HG03565 (cell line): Measurements from ENCODE around the gene CHST11.
"Not testable (repeated sequence)": the region's sequence is repeated elsewhere in the genome, so short reads cannot be mapped to it uniquely, and the experiment has no call there.

Source experiments
- ATAC-seq: cut with Tn5 transposase; IDR thresholded peaks from one replicate; pipeline ENCODE4 v1.9.1; 2021; ENCODE audit warnings: mild to moderate bottlenecking, moderate library complexity; ENCODE audit not compliant: unreplicated experiment

The CHST11 gene

DNA sequence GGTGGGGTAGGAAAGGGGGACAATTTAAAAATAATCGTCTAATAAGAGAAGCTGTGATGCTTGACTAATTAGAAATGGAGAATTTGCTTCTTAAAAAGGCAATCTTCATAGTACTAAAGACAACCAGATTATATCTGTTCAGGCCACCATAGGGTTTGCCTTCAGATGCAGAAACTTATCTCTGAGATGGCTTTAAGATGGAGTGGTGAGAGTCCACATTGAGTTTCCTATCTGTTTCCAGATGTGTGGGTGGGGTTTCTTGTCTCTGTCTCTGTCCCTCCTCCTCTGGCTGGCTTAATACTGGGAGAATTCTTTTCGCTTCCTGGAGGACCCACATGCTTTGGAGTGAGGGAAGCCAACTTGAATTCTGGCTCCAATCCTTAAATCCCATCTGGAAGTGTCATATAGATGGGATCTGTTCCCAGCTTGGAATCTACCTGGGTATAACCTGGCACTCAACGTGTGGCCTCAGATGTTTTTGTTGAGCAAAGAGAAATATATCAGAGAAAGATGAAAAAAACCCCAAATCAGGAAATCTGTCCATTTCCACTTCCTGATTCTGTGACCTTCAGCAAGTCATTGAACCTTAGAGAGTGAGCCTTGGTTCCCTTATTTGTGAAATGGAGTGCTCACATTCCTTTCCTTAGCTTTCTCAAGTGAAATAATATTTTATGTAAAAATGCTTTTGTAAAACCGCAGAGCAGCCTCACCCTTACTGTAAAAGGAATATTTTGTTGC, 66.4 kb downstream of the CHST11 start:
- ATAC-seq, result no peak

DNA sequence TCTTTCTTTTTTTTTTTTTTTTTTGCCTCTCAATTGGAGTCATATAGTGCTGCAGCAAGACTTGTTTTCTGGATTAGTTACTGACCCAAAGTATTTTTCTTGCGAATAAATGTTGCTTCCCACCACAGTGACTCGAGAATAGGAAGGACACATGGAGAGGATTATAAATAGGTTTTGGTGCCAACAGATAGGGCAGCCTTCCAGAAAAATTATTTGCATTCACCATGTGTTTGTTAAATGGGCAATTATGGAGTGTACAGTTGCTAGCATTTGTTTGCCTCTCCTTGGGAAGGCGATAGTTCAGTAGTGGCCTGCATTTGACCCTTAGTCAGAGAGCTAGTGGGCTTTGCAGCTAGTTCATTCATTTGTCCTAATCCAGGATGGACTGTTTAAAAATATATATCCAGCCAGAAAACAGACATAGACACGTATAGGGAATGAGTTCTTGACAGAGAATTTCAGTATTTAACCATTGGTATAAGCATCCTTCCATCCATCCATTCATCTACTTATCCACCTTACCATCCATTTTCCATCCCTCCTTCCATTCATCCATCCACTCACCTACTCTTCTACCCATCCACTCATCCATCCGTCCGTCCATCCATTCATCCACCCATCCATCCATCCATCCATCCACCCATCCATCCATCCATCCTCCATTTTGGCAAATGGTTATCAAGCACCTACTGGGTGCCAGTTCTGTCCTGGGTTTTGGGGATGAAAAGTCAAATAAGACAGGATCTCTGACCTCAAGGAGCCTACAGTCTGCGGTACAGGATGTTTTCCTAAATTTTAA, 67.5 kb downstream of the CHST11 start:
- ATAC-seq, result no peak

DNA sequence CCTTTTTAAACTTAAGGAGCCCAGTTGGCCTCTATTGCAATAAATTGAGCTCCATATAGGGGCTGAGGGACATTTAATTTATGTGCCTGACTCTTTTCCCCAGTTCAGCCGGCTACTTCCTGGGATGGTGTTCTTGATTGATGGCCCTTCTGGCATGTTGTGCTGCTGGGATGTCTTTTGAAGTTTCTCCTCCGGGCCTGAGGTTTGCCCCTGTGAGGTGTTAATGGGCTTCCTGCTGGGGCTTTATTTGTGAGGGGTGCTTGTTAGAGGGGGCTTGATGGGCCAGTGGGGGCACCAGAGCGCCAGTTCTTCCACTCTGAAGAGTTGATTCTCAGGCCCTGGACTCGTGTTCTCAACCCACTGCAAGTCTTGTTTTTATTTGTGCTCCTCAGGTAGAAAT, 69.6 kb downstream of the CHST11 start:
- no peak for ATAC-seq

DNA sequence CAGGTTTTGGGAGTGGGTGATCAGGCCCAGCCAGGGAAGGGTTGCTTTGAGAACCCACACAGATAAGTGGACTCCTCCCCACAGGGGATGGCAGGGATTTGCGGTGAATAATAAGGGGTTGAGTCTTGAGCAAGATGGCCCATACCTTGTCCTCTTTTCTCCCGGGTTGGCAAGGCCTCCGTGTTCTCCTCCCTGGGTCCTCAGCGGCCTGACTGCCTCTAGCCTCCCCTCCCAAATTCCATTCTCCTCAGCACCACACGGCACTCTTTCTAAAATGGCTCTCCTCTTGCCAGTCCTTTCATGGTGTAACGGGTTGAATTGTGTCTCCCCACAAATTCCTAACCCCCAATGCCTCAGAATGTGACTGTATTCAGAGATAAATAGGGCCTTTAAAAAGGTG, 70.0 kb downstream of the CHST11 start:
- no peak for ATAC-seq

- ATAC-seq, result not testable (repeated sequence)
Observed at GRCh38 chr12:104527653-104528052, 70.9 kb downstream of the CHST11 start.

DNA sequence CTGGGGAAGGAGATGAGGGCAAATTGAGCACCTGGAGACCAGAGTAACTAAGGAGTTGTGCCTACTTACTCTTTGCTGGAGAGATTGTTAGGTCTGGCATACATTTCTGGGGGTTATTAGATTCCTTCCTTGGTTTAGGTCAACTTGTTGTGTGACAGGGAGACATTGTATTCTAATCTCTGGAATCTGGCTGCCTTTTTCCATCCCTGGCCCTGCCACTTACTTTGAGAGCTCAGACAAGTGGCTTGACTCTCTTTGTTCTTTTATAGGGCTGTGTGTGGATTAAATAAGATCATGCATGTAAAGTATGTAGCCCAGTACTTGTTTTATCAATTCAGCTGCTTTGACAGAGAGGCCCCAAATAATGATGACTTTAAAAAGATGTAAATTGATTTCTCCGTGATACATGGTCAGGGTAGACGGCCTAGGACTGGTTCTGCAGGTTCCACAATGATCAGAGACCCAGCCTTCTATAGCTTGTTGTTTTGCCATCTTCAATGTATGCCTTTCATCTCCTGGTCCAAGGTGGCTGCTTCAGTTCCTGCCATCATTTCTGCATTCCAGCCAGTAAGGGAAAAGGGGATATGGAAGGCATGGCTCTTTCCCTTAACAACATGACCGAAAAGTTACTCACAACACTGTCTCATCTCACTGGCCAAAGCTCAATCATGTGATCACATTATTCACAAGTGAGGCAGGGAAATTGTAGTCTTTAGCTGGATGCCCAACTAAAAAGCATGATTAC, 72.6 kb downstream of the CHST11 start:
- ATAC-seq, result no peak

DNA sequence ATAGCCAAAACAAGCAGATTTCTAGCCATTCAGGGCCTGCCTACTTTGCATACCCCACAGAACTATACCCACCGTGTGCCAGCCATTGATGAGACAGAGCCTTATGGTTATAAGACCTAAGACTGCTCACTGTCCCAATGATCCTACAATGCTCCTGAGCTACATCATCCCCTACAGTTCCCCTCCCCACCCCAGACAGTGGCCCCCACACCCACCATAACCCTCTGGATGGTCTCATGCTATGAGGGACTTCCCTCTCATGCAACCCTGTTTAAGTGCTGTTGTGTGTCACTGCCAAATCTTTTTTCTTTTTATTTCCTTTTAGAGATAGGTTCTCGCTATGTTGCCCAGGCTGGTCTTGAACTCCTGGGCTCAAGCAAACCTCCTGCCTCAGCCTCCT, 75.9 kb downstream of the CHST11 start:
- ATAC-seq, result no peak

- no peak for ATAC-seq
Observed at GRCh38 chr12:104533134-104533533, 76.4 kb downstream of the CHST11 start.

- no peak for ATAC-seq
Observed at GRCh38 chr12:104534162-104534856, 77.6 kb downstream of the CHST11 start.

GRCh38 chr12:104534857-104535248, 78.1 kb downstream of the CHST11 start:
- ATAC-seq, result no peak

DNA sequence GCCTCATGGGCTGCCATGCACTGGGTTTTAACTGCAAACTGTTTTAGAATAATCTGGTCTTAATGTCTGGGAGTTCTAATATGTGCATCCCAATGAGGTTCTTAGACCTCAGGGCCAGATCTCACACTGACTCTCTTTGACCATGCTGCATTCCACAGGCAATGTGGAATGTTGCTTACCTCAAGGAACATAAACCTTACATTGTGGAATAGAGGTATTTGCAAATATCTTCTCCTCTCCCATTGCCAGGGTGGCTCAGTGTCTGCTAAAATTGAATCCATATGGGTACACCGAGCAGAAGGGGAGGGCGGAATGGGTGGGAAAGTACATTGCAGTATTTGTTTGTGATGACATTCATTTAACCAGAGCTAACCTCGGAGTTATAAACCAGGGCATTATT, 78.6 kb downstream of the CHST11 start:
- no peak for ATAC-seq

DNA sequence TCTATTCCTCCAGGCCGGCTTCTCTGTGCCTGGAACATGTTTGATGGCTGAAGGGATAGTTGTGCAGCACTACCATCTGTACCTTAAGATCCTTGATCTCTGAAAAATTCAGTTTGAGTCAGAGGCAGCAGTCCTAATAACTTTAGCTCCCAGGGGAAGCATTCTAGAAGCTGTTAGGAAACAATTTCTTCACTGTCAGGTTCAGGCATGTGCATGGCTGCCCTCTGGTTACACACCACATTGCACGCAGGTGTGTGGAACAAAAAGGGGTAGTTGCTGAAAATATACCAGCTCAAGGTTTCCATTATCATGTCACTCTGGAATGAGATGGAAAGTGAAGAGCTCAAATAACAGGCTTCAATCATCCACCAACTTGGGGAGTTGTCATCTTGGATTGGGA, 80.1 kb downstream of the CHST11 start:
- no peak for ATAC-seq

DNA sequence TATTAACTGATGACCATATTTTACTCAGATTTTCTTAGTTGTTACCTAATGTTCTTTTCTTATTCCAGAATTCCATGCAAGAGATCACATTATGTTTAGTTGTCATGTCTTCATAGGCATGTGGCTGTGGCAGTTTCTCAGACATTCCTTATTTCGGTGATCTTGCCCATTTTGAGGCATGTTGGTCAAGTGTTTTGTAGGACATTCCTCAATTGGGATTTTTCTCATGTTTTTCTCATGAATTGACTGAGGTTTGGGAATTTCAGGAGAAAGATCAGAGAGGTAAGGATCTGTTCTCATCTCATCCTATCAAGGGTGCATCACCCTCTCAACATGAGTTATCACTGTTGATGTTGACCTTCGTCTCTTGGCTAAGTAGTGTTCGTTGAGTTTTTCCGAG, 81.3 kb downstream of the CHST11 start:
- ATAC-seq, result no peak

DNA sequence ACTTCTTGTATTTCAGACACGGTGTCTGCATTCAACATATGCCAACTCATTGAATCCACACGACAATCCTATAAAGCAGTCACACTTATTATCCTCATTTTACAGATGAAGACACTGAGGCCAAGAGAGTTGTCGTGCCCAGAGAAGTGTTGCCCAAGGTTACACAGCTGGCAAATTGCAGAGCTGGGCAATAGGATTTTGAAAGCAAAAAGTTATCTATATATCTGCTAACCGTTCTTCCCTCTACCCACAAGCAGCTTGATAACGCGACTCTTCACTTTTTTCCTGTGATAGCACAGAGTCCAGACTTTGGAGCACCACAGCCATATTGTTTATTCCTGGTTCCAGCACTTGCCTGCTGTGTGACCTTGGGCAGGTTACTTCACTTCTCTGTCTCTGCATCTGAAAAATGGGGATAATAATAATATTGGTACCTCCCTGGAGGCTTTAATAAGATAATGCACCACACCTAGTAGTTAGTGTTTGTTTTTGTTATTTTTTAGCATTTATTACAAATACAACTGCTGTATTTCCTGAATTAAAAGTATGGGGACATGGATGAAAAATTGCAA, 82.2 kb downstream of the CHST11 start:
- ATAC-seq, result no peak

- ATAC-seq, result no peak
Observed at GRCh38 chr12:104544836-104545235, 88.1 kb downstream of the CHST11 start.

- ATAC-seq, result no peak
Observed at GRCh38 chr12:104546575-104546974, 89.8 kb downstream of the CHST11 start.

- no peak for ATAC-seq
Observed at GRCh38 chr12:104547235-104547634, 90.5 kb downstream of the CHST11 start.

DNA sequence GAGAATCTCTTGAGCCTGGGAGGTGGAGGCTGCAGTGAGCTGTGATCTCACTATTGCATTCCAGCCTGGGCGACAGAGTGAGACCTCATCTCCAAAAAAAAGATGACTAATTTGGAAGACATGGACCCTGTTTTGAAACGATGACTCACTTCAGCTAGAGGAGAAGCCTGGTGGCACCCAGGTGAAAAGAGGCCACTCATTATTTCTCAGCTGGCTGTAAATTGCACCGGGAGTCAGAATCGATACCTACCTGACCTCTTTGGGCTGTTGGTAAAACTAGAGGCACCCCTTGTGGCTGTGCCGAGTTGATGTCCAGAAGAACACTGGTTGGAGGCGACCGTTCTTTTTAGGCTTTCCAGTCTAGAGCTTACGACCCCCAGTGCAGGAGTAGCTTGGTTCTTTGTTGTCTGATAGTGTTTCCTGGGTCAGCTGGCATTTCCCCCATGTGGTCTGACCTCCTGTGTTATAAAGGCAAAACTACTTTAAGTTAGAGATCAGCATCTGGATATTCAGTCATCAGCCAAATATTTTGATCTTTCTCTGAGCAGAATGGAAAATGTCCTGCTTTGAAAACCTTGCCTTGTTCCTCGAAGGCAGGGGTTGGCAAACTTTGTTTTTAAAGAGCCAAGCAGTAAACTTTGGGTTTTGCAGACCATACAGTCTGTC, 93.2 kb downstream of the CHST11 start:
- no peak for ATAC-seq

DNA sequence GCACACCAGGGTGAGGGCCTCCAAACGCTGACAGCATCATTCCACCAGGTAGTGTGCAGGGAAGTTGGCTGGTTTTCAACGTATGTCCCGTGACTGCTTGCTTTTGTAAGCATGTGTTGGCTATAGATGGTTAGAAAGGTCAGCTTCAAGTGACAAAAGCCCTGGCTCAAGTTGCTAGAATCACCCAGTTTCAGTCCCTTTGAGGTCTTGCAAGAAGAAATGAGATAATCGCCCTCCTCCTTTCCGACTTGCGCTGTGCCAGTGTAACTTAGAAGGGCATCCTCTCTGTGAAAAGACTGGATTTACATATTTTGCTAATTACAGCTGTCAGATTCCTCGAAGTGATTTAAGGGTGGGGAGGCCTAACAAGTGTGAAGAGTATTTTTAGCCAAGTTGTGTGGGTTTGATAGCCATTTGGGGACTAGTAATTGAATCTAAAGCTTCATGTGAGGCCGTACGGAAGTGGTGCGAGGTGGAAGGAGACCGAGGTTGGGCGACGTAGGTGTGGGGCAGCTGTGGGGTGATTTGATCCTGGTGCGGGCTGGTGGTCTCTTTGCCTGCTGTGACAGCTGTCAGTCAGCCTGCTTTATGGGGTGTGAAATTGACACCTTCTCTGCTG, 94.7 kb downstream of the CHST11 start:
- no peak for ATAC-seq

GRCh38 chr12:104553421-104553820, 96.7 kb downstream of the CHST11 start:
- no peak for ATAC-seq
